Trophoblast cell (in vitro differentiated cells and primary cell): ENCODE results near the gene M6PR.

Experiments
- DNase-seq, 2 donors: peaks; one replicate each; pipeline ENCODE4 v3.0.0-alpha.2; 2016
- H2AFZ ChIP-seq: 2 replicates; pipeline ENCODE4 v1.6.1; 2013; ENCODE audit warnings: low read length, moderate library complexity, mild to moderate bottlenecking; ENCODE audit not compliant: insufficient read depth, poor library complexity
- H2AK5ac ChIP-seq: 2 replicates; pipeline ENCODE4 v1.6.1; 2013; ENCODE audit warnings: mild to moderate bottlenecking, low read length
- H2BK120ac ChIP-seq: 2 replicates; pipeline ENCODE4 v1.6.1; 2013; ENCODE audit warnings: low read length, mild to moderate bottlenecking, moderate library complexity; ENCODE audit not compliant: insufficient read depth, poor library complexity
- H2BK12ac ChIP-seq: 2 replicates; pipeline ENCODE4 v1.6.1; 2013; ENCODE audit warnings: mild to moderate bottlenecking, low read length, moderate library complexity
- H2BK5ac ChIP-seq: 2 replicates; pipeline ENCODE4 v1.6.1; 2013; ENCODE audit warnings: low read length, low read depth, moderate library complexity, mild to moderate bottlenecking; ENCODE audit not compliant: poor library complexity
- H3K14ac ChIP-seq: 2 replicates; pipeline ENCODE4 v1.6.1; 2013; ENCODE audit warnings: mild to moderate bottlenecking, low read length
- H3K18ac ChIP-seq: 2 replicates; pipeline ENCODE4 v1.6.1; 2013; ENCODE audit warnings: mild to moderate bottlenecking, low read length
- H3K23ac ChIP-seq: 2 replicates; pipeline ENCODE4 v1.6.1; 2013; ENCODE audit warnings: low read length
- H3K27ac ChIP-seq: 2 replicates; pipeline ENCODE4 v1.5.1; 2013; ENCODE audit warnings: low read depth, mild to moderate bottlenecking, inconsistent platforms, low read length, moderate library complexity
- H3K27me3 ChIP-seq: 2 replicates; pipeline ENCODE4 v1.6.1; 2013; ENCODE audit warnings: inconsistent platforms, mild to moderate bottlenecking, low read length, moderate library complexity; ENCODE audit not compliant: insufficient read depth
- H3K36me3 ChIP-seq, 2 experiments: 1 replicate in 1 of 2; 2 replicates in 1 of 2; pipeline ENCODE4 v1.6.1; 2013; ENCODE audit warnings: low read length in 2 of 2, mild to moderate bottlenecking in 2 of 2, moderate library complexity in 1 of 2; ENCODE audit not compliant: insufficient read depth in 2 of 2, control insufficient read depth in 1 of 2
- H3K4ac ChIP-seq: 2 replicates; pipeline ENCODE4 v1.6.1; 2013; ENCODE audit warnings: low read depth, mild to moderate bottlenecking, low read length, moderate library complexity
- H3K4me1 ChIP-seq, 2 experiments: 1 replicate in 1 of 2; 2 replicates in 1 of 2; pipeline ENCODE4 v1.6.1; 2013; ENCODE audit warnings: low read length in 2 of 2, mild to moderate bottlenecking in 2 of 2, moderate library complexity in 1 of 2; ENCODE audit not compliant: insufficient read depth in 2 of 2, control insufficient read depth in 1 of 2
- H3K4me2 ChIP-seq: 2 replicates; pipeline ENCODE4 v1.6.1; 2013; ENCODE audit warnings: inconsistent platforms, mild to moderate bottlenecking, low read length, moderate library complexity
- H3K4me3 ChIP-seq: 2 replicates; pipeline ENCODE4 v1.5.1; 2013; ENCODE audit warnings: mild to moderate bottlenecking, low read depth, low read length, inconsistent platforms
- H3K79me1 ChIP-seq: one replicate; pipeline ENCODE4 v1.6.1; 2013; ENCODE audit warnings: low read length
- H3K79me2 ChIP-seq: 2 replicates; pipeline ENCODE4 v1.6.1; 2013; ENCODE audit warnings: low read length, mild to moderate bottlenecking; ENCODE audit not compliant: control insufficient read depth, insufficient read depth, poor library complexity
- H3K9ac ChIP-seq: 2 replicates; pipeline ENCODE4 v1.6.1; 2013; ENCODE audit warnings: mild to moderate bottlenecking, low read length
- H3K9me3 ChIP-seq: 2 replicates; pipeline ENCODE4 v1.6.1; 2013; ENCODE audit warnings: low read depth, mild to moderate bottlenecking, control low read depth, inconsistent platforms, low read length; ENCODE audit not compliant: insufficient read depth
- H4K12ac ChIP-seq: 2 replicates; pipeline ENCODE4 v1.6.1; 2013; ENCODE audit warnings: low read depth, mild to moderate bottlenecking, low read length, moderate library complexity
- H4K8ac ChIP-seq: 2 replicates; pipeline ENCODE4 v1.6.1; 2013; ENCODE audit warnings: low read depth, mild to moderate bottlenecking, low read length, moderate library complexity
- H4K91ac ChIP-seq: one replicate; pipeline ENCODE4 v1.6.1; 2013; ENCODE audit warnings: low read depth, mild to moderate bottlenecking, low read length, moderate library complexity
- WGBS: extraction: QIAGEN DNeasy Blood & Tissue Kit; methylation state at CpG from one replicate; pipeline ENCODE4 v1.1.7; 2013; ENCODE audit warnings: missing lambda C conversion rate; ENCODE audit not compliant: insufficient read length, insufficient coverage; ENCODE audit errors: extremely low coverage; 5-methylcytosine and 5-hydroxymethylcytosine counted together

The M6PR gene

DNA sequence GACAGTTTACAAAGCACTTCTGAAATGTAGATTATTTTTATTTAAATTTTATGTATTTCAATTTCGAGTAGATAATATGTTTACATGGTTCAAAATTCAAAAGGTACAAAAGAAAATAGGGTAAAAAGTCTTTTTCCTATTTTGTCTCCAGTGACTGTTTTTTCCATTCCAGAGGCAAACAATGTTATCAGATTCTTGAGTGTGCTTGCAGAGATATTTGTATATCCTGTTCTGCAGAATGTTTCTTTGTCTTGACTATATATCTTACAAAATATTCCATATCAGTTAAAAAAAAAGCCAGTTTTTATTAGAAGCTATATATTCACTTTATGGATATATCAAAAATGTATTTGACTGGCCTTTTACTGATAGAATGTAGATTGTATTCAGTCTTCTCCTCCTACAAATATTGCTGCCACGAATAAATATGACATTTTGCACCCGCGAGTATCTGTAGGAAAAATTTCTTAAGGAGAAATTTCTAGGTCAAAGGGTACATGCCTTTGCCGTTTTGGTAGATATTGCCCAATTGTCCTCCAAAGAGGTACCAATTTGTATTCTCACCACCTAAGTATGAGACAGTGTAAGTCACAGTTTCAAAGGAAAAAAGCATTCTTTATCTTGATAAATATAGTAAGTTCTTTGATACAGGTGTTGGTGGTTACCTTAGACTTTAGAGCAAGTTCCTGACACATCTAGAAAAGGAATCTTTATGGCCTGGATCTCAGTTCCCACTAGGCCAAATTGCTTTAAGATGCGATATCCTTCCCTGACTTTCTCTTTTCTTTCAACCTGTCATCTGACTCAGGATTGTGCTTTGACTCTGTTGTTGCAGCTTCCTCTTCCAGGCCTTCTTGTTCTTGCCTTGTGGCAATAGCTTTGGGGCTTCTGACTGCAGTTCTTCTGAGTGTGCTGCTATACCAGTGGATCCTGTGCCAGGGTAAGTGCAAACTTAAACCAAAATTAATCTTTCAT lies 42.2 kb upstream of the M6PR start:
- no CpG with 5 or more reads among the region's 6 CpGs for WGBS
- H4K8ac ChIP-seq, result no peak overlapping the region
- no peaks in the 10 kb centered on the region for H3K36me3 ChIP-seq
- H4K12ac ChIP-seq, result no peak overlapping the region
- H3K79me1 ChIP-seq, result no peaks in the 10 kb centered on the region
- no peak overlapping the region for H4K91ac ChIP-seq
- no peak overlapping the region for H3K4ac ChIP-seq
- no peaks in the 10 kb centered on the region for H3K79me2 ChIP-seq
- H2AK5ac ChIP-seq, result no peak overlapping the region
- no peaks in the 10 kb centered on the region for H3K27me3 ChIP-seq
- H3K9ac ChIP-seq, result no peak overlapping the region
- no peak overlapping the region for H3K14ac ChIP-seq
- no peak overlapping the region for H2BK120ac ChIP-seq
- no peak overlapping the region for H3K27ac ChIP-seq
- H2BK5ac ChIP-seq, result no peak overlapping the region
- H2BK12ac ChIP-seq, result no peak overlapping the region
- H3K4me2 ChIP-seq, result no peak overlapping the region
- peak; percentile 51 to 90 for DNase-seq
- no peak overlapping the region for H2AFZ ChIP-seq
- H3K4me3 ChIP-seq, result no peak overlapping the region
- no peaks in the 10 kb centered on the region for H3K4me1 ChIP-seq
- no peaks in the 10 kb centered on the region for H3K9me3 ChIP-seq
- H3K23ac ChIP-seq, result no peak overlapping the region
- no peak overlapping the region for H3K18ac ChIP-seq

DNA sequence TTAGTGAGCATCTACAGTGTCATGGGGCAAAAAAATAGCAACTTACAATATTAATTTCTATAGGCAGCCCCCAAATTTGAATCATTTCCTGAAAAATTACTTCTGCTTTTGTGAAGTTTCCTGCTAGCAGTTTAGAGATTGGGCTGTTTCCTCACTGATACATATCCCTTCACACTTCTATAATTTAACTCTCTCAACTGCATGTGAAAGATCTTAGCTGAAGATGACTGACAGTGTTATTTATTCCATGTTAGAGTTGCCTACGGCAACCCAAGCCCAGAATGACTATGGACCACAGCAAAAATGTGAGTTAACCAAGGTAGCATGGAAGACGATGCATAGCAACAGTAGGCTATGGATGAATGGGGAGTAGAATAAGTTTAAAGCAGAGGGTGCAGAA lies 40.0 kb upstream of the M6PR start, which contains the start of gene KLRG1:
Gene KLRG1 (plus strand): TSS at position 134 of the 400 bp plus-strand sequence. CDS start 90 bp downstream, at position 224.
- Histone ChIP-seq H2BK120ac (no peak within 1 kb of the TSS), H3K79me1 (no peaks in the 10 kb centered on the region), H3K4me1 (no peaks in the 10 kb centered on the region), H3K9me3 (no peaks in the 10 kb centered on the region), H3K9ac (no peak within 1 kb of the TSS), H3K14ac (no peak within 1 kb of the TSS), H3K36me3 (no peaks in the 10 kb centered on the region), H3K4me3 (no peak within 1 kb of the TSS), H4K91ac (no peak within 1 kb of the TSS), H3K27ac (no peak within 1 kb of the TSS), H3K4ac (no peak within 1 kb of the TSS), H4K12ac (no peak within 1 kb of the TSS), H2AK5ac (no peak within 1 kb of the TSS), H3K79me2 (no peaks in the 10 kb centered on the region), H3K23ac (no peak within 1 kb of the TSS), H4K8ac (no peak within 1 kb of the TSS), H3K18ac (no peak within 1 kb of the TSS), H2BK12ac (no peak within 1 kb of the TSS), H3K27me3 (no peaks in the 10 kb centered on the region), H2AFZ (no peak within 1 kb of the TSS), H2BK5ac (no peak within 1 kb of the TSS), H3K4me2 (no peak within 1 kb of the TSS)
- no peak for DNase-seq
- WGBS, result no CpG with 5 or more reads among the region's 2 CpGs

DNA sequence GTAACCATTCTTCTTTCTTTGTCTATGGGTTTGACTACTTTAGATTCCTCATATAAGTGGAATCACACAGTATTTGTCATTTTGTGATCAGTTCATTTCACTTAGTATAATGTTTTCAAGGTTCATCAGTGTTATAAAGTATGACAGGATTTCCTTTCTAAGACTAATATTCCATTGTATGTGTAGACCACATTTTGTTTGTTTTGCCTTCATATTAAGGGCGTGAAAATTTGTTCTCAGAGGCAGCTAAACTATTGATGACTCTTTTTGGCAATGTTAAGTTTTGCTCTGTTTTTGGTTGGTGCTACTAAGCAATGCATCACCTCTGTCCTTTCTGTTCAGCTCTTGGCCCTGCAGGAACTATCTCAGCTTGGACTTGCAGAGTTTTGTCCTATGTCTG lies 38.2 kb upstream of the M6PR start:
- no peak overlapping the region for H3K27ac ChIP-seq
- no peaks in the 10 kb centered on the region for H3K9me3 ChIP-seq
- no peaks in the 10 kb centered on the region for H3K79me2 ChIP-seq
- no peak overlapping the region for H3K4ac ChIP-seq
- H3K4me3 ChIP-seq, result no peak overlapping the region
- no peak overlapping the region for H2BK12ac ChIP-seq
- no peaks in the 10 kb centered on the region for H3K36me3 ChIP-seq
- no peaks in the 10 kb centered on the region for H3K27me3 ChIP-seq
- H3K14ac ChIP-seq, result no peak overlapping the region
- no peak overlapping the region for H2AK5ac ChIP-seq
- no peak for DNase-seq
- no peaks in the 10 kb centered on the region for H3K4me1 ChIP-seq
- no peak overlapping the region for H4K12ac ChIP-seq
- H2AFZ ChIP-seq, result no peak overlapping the region
- H4K8ac ChIP-seq, result no peak overlapping the region
- no peak overlapping the region for H4K91ac ChIP-seq
- H3K9ac ChIP-seq, result no peak overlapping the region
- no peak overlapping the region for H3K23ac ChIP-seq
- no peak overlapping the region for H3K4me2 ChIP-seq
- no peak overlapping the region for H2BK120ac ChIP-seq
- WGBS, result no CpG with 5 or more reads among the region's 1 CpG
- H2BK5ac ChIP-seq, result no peak overlapping the region
- H3K79me1 ChIP-seq, result no peaks in the 10 kb centered on the region
- no peak overlapping the region for H3K18ac ChIP-seq

DNA sequence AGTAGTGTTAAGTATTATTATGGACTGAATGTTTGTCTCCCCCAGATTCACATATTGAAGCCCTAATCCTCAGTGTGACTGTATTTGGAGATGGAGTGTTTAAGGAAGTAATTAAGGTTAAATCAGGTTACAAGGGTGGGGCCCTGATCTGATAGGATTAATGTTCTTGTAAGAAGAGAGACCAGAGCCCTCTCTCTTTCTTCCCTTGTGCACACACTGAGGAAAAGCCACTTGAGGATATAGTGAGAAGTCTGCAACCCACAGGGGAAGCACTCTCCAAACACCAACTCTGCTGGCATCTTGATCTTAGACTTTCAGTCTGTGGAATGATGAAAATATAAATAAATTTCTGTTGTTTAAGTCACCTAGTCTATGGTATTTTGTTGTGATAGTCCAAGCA lies 37.7 kb upstream of the M6PR start:
- no peaks in the 10 kb centered on the region for H3K27me3 ChIP-seq
- no peak overlapping the region for H2BK12ac ChIP-seq
- H3K4me3 ChIP-seq, result no peak overlapping the region
- no peak overlapping the region for H2BK5ac ChIP-seq
- H3K9ac ChIP-seq, result no peak overlapping the region
- H2AFZ ChIP-seq, result no peak overlapping the region
- no peak overlapping the region for H4K91ac ChIP-seq
- H3K4ac ChIP-seq, result no peak overlapping the region
- no peak overlapping the region for H3K27ac ChIP-seq
- H4K12ac ChIP-seq, result no peak overlapping the region
- H3K4me2 ChIP-seq, result no peak overlapping the region
- H2AK5ac ChIP-seq, result no peak overlapping the region
- no peaks in the 10 kb centered on the region for H3K79me2 ChIP-seq
- no peak overlapping the region for H3K14ac ChIP-seq
- no peaks in the 10 kb centered on the region for H3K36me3 ChIP-seq
- no peak for DNase-seq
- no peaks in the 10 kb centered on the region for H3K79me1 ChIP-seq
- no peaks in the 10 kb centered on the region for H3K4me1 ChIP-seq
- H3K18ac ChIP-seq, result no peak overlapping the region
- no peak overlapping the region for H2BK120ac ChIP-seq
- H3K23ac ChIP-seq, result no peak overlapping the region
- H4K8ac ChIP-seq, result no peak overlapping the region
- no peaks in the 10 kb centered on the region for H3K9me3 ChIP-seq
